GM19351 (cell line): Measurements from ENCODE around the gene POLDIP2.

ENCODE experiments used
- ATAC-seq: cut with Tn5 transposase; IDR thresholded peaks from one replicate; pipeline ENCODE4 v1.9.1; 2021; ENCODE audit warnings: mild to moderate bottlenecking, moderate library complexity; ENCODE audit not compliant: unreplicated experiment

Gene POLDIP2, protein sequence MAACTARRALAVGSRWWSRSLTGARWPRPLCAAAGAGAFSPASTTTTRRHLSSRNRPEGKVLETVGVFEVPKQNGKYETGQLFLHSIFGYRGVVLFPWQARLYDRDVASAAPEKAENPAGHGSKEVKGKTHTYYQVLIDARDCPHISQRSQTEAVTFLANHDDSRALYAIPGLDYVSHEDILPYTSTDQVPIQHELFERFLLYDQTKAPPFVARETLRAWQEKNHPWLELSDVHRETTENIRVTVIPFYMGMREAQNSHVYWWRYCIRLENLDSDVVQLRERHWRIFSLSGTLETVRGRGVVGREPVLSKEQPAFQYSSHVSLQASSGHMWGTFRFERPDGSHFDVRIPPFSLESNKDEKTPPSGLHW

DNA sequence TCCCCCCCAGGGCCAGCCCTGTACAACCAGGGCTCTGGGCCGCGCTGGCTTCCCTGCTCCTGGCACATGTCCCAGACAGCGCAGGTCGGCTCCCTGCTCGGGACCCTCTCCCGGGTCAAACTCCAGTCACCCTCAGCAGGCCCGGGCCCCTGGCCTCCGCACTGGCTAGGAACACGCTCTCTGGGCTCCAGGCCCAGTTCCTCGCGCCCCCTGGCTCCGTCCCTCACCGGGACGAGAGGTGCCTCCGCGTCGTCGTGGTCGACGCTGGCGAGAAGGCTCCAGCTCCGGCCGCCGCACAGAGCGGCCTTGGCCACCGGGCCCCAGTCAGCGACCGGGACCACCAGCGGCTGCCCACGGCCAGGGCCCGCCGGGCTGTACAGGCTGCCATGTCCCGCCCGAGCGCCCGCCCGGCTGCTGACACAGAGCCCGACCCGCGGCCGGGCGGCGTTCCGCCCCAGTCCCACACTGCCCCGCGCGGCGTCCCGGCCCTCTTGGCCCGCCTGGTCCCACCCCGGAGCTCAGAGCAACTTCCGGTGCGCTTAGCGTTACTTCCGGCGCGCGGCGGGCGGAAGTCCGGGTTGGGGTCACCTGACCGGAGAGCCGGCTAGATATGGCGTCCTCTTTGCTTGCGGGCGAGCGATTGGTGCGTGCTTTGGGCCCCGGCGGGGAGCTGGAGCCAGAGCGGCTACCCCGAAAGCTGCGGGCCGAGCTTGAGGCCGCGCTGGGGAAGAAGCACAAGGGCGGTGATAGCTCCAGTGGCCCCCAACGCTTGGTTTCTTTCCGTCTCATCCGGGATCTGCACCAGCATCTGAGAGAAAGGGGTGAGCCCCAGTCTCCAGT lies at the start of gene POLDIP2:
Gene POLDIP2, minus strand, starts transcription at position 467 of the 840 bp plus-strand sequence. Its CDS starts 79 bp downstream, at position 388.
- peak; percentile 95 for ATAC-seq

DNA sequence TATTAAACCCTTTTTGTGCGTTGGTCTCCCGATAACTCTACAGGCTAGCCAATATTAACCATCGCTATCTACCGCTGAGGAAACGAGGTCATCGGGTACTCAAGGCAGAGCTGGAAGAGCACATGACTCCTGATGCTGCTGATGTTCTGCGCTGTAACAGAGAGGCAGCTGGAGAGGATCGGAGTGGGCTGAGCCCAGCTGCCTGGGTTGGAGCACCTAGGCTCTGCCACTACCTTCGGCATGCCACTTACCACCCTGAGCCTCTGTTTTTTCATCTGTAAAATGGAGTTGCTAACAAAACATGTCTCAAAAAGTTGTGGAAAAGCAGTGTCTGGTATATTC lies 49.1 kb upstream of the POLDIP2 start:
- ATAC-seq: no peak

DNA sequence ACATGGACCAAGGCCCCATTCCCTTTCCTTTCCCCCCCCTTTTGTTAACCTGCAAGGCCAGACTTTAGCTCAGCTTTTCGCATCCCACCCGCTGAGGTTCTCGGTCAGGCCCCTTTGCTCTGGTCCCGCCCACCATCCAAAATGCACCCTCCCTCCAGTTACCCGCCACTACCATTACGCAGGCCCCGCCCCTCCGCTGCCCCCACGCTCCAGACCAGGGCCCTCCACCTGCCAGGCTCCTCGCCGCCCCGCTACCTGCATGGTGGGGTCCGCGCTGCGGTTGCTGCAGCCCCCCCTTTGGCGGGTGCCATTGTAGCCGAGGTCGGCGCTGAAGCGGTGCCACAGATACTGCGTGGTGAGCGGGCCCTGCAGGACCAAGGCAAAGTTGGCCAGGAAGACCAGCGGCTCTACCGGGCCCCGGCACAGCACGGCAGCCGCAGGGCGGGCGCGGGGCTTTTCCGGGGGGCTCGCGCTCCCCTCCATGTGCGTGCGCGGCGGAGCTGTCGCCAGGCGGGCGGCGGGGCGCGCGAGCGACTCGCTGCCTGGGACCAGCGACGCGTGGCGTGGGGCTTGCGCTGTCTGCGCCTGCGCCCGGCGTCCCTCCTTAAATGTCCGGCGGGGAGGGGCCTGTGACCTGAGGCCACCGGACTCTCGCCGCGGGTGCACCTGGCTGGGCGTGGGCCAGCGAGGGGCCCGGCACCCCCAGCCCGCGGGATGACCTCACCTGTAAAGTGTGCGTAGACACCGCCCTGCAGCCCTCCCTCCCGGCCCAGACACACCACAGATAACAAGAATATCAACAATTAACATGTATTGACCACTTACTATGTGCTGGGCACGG lies 48.5 kb upstream of the POLDIP2 start, which contains the start of gene SLC46A1:
Gene SLC46A1, minus strand, starts transcription at position 581 of the 841 bp plus-strand sequence. Its CDS starts 98 bp downstream, at position 483.
- peak; percentile 81 for ATAC-seq

DNA sequence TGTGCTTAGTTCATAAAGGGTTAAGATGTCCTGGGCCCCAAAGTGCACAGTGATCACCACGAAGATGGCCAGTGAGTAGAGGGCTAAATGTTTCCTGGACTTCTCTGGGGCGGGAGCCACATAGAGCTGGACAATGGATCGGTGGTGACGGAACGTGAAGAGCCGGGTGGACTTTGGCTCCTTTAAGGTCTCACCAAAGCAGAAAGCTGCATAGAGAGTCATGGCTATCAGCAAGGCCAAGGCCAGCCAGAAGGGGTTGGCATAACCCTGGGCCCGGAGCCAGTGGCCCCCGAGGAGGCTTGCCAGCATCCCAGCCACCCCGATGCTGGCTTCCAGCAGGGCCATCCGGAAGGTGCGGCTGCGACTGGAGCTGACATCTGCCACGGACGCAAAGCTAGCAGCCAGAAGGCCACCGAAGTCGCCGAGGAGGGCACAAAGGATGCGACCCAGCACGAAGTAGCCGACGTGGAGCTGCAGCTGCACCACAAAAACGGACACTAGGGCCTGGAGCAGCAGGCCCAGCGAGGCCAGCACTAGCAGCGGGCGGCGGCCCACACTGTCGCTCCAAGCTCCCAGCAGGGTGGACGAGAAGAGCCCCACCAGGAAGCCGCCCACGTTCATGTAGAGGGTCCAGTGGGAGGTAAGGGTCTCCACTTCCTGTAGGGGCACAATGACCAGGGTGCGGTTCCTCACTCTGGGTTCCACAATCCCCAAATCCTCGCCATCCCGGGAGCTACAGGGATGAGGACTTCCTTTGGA lies 47.7 kb upstream of the POLDIP2 start:
- no peak for ATAC-seq

DNA sequence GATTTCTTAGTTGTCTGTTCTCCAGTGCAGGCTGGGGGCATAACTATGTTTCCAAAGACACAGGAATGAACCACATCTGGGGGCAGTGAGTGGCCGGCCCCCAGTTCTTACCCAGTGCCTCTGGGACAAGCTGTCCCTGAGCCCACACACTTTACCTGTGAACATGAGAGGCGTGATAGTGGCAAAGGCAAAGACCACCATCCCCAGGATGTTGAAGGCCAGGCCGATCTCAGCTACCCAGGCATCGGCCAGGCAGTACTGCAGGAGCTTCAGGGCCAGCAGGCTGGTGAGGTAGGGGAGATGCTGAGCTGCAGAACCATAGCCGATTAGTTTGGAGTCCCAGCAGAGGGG lies 47.1 kb upstream of the POLDIP2 start:
- ATAC-seq: no peak

DNA sequence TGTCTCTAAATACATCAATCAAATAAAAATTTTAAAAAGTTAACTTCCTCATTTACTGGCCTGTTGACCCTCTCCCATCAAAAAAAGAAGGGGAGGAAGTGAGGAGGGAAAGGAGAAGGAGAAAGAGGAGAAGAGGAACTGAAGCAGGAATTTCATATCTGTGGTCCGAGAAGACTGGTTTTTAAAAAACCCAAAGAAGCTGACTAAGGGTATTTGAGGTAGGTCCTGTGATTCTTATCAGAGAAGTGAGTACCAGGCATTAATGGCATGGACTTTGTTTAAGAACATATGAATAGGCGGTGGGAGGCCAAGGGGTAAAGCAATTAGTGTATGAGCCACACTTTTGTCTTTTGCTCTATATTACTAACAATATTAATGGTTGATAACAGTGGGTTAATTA lies 46.7 kb upstream of the POLDIP2 start:
- ATAC-seq: no peak

DNA sequence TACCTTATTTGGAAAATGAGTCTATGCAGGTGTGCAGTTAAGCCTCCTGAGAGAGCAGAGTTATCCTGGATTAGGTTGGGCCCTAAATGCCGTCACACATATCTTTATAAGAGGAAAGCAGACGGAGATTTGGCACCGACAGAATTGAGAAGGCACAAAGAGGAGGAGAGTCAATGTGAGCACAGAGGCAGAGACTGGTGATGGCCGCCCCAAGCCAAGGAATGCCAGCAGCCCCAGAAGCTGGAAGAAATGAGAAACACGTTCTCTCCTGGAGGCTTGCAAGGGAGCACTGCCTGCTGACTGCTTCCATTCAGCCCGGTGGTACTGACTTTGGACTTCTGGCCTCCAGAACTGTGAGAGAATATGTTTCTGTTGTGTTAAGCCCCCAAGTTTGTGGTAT lies 45.5 kb upstream of the POLDIP2 start:
- ATAC-seq: no peak

DNA sequence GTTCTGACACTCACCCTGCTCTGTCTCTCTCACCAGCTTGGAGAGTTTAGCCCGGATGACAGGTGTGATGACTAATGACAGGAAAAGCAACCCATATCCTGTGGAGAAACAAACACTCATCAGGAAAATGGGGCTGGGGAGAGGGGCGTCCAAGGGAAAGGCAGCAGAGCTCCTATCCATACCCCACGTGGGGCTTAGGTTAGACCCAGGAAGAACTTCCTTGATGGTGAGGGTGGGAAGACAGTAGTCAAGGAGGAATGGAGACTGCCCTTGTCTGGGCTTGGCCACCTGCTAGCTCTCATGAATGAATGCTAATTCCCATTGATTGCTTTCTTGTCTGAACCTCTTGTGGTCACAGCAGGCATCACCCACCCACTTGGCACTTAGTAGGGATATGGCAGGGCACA lies 44.9 kb upstream of the POLDIP2 start:
- ATAC-seq: no peak

DNA sequence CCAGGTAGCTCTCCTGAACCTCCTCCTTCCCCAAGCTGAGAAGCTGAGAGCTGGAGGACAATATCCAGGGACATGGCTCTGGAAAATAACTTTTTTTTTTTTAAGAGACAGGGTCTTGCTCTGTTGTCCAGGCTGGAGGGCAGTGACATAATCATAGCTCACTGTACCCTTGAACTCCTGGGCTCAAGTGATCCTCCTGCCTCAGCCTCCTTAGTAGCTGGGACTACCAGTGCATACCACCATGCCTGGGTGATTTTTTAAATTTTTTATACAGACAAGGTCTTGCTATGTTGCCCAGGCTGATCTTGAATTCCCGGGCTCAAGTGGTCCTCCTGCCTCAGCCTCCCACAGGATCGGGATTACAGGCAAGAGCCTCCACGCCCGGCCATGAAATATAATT lies 42.5 kb upstream of the POLDIP2 start:
- ATAC-seq: no peak

DNA sequence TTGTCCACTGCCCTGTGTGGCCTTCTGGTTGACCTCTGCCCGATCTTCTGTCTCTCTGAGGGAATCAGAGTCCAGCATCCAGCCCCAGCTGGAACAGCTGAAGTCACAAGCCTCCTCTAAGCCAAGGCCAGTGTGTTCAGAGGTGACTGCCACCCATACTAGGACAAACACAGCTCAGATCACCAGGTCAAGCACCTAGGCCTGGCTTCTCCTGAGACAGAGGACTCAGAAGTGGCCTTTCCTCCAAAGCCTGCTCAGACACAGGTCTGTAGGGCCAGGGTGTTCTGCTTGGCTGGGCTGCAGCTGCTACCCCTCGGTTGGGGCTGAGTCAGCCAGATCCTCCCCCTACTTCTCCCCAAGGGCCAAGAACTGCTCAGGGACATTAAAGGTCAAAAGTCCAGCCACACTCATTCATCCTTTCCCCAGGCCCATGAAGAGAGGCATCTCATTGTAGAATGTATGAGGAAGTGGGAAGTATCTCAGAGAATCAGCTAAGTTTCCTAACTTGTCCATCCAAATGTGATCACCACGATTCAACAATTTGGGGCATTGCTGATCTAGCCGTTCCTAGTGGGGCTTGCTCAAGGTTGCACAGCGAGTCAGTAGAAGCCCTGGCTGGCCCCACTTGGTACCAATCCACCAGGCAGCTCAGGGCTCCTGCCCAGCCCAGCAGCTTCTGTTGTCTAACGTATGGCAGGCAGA lies 41.1 kb upstream of the POLDIP2 start:
- no peak for ATAC-seq

DNA sequence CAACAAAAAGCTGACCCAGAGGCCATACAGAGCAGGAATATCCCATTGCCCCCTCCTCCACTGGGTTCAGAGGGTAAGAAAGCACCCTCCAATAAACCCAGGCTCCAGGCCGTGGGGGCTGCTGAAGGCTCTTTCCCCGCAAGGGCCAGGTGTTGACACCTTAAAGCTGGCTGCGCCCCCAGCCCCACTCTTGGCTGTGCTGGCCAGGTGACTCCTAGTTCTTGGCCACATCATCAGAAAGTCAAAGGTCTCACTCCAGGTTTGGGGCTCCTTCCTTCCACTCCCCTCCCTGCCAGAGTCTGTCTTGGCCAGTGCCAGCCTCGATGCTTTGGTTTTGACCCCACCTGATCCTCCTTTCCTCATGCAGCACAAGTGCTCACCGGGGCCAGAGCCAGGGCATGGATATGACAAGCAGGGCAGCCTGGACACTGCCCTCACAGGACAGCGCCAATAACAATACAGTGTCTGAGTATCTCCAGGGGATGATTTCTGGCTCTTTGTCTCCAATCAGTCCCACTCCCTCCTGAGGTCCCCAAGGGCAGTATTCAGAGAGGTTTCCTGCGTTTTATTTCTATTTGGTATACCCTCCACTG lies 40.5 kb upstream of the POLDIP2 start:
- ATAC-seq: no peak

DNA sequence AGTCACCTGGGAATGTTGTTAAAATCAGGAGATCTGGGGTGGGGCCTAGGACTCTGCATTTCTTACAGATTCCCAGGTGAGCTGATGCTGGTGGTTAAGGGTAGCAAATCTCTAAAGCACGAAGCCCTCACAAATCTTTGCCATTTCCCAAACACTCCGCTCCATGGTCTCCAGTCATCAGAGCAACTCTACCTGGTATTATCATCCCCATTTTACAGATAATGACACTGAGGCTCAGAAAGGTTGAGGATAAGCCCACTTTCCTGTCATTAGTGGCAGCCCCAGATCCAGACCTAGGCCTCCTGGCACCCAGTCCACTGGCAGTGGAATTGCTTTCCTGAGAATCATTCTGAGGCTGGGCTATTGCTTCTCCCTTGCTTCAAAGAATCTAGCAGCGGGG lies 39.9 kb upstream of the POLDIP2 start:
- no peak for ATAC-seq

DNA sequence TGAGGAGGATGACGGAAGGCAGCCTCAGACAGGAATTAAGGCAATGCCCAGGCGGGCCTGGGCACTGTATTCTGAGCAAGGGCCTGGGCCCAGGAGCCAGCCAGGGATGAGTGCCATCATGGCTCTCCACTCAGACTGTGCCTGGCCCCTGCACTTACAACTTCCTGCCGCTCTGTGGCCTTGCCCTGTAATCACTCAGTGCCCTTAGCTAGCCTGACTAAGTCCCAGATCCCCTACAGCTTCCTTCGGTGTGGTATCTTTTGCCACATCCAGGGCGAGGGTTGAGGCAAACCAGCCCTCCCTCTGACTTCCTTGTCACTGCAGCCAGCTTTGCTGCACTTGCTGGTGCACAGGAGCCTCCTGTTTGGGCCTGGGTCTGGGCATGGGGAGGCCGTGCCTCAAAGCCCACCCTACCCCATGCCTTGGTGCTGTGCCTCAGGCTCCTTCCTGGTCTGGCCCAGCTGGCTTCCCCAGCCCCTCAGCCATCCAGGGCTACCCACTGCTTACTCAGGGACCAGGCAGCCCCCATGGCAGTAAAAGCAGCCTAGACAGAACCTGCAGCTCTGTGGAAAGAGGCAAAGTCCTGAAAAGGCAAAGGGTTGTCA lies 39.4 kb upstream of the POLDIP2 start:
- ATAC-seq: no peak

DNA sequence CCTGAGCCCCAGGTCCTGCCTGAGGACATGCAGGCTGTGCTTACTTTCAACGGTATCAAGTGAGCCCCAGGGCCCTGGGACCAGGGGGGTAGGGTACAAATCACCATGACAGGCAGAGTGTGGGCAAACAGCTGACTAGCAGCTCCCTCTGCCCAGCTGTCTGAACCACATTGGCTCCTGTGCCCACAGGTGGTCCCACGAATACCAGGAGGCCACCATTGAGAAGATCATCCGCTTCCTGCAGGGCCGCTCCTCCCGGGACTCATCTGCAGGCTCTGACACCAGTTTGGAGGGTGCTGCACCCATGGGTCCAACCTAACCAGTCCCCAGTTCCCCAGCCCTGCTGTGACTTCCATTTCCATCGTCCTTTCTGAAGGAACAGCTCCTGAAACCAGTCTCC lies 38.6 kb upstream of the POLDIP2 start:
- no peak for ATAC-seq

DNA sequence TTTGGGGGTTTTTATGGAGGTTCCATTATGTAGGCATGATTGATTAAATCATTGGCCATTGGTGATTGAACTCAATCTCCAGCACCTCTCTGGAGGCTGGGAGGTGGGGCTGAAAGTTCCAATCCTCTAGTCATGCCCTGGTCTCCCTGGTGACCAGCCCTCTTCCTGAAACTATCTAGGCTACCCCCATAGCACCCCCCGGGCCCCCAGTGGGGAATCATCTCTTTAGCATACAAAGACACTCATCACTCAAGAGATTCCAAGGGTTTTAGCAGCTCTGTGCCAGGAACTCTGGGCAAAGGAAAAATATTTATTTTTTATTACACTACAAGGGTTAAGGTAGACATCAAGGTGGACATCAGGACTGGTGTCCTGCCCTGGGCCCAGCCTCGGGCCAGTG lies 38.1 kb upstream of the POLDIP2 start:
- ATAC-seq: no peak

DNA sequence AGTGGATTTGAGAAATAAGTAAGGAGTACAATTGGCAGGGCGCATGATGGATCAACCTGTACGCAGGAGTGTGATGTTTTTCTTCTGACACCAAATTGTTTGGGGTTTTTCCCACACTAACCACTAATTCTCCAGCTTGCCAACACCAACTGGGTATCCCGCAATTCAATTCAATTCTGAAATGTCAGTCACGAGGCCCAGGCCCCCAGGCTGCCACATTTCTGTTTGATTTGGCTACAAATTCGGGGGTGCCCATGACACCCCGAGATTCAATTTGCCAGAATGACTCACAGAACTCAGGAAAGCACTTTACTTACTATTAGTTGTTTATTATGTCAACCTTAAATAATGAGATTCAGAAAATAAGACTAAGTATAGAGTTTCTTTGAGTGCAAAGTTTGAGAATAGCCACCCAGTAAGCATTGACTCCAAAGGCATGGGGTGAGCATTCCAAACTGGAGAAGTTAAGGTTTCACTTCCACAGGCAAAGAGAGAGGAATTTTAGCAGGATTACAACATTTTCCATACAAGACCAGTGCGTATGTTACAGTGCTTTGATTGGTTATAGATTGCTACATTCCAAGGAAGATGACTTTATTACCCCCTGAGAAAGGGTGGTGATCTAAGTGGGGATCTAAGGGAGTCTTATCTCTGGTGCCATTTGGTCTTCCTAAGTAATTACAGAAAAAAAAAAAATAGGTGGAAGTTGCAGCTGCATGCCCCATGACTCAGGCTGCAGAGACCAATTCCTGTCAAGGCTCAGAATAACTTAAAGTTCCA lies 37.2 kb upstream of the POLDIP2 start:
- no peak for ATAC-seq

DNA sequence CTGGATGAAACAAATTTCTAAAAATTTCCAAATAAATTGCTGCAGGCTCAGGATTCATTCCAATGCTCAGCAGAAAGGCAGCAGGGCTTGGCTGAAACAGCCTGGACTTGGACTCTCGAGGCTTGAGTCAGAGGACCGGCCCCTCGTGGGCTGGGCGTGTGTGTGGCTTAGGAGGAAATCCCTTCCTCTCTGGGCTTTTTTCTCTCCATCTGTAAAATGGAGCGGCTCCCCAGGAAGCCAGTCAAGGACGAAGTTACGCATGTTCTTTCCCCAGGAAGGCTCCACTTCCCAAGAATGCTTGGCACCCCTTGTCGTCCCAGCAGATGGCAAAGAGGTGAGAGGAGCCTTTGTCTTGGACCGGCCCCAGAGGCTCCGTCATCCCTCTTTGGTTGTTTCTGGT lies 35.2 kb upstream of the POLDIP2 start:
- ATAC-seq: no peak

DNA sequence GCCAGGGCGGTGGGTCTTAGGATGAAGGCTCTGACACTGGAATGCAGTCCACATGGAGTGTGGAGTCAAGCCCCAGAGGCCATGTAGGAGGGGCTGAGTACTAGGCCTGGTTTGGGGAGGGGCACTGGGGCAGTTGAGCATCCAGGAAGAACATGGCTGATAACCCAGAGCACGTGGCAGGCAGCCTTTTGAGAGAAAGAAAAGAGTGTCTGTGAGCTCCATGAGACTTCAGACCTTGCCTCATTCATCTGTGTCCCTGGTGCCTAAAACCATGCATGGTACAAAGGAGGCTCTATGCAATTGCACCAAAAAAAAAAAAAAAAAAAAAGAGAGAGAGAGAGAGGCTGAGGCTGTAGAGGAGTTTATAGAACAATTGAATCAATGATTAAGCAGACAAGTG lies 34.1 kb upstream of the POLDIP2 start:
- no peak for ATAC-seq
